Effector CD8-positive, alpha-beta T cell (primary cell): Measurements from ENCODE around the gene PRXL2B.
"Not testable (repeated sequence)": the region's sequence is repeated elsewhere in the genome, so short reads cannot be mapped to it uniquely, and the experiment has no call there.

Experiments used
- DNase-seq: peaks from one replicate; lab custom pipeline; 2025; lab: John Stamatoyannopoulos, UW

The PRXL2B gene

DNA sequence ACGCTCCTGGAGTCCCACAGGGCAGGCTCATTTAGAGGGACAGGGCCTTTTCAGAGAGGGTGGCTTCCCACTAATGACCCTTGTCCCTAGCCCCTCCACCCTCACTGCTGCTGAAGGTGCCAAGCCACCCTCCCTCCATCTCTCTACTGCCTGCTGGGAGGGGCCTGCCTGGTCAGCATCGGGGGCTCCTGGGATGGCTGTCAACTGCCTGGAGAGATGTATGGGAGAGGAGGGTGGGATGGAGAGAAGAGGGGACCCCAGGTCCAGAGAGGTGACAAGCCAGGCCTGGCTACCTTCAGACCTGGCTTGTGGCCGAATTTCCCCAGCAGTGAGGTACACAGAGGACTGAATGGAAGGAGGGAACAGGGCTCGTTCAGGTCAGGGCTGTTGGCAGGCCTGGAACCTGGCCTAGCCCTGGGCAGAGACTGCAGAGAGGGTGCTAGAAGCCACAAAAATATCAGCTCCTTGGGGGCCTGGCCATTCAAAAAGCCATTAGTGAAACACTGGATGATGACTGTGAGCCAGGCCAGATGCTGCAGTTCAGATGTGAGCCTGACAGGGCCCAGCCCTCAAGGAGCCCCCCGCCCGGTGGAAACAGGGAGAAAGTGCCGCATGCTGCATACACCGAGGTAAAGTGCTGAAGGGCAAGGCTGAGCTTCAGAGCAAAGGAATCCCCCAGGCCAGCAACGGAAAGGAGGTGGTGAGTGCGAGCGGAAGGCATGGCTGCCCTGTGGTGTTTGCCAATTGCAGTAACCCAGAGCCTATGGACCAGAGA, 26.2 kb downstream of the PRXL2B start:
- DNase-seq, result no peak

- DNase-seq, result no peak
These were observed 27.6 kb downstream of the PRXL2B start for GRCh38 chr1:2614145-2614544.

GRCh38 chr1:2617971-2618470, 31.4 kb downstream of the PRXL2B start:
- no peak for DNase-seq

GRCh38 chr1:2623571-2624337, 37.2 kb downstream of the PRXL2B start:
- DNase-seq, result no peak

GRCh38 chr1:2624735-2625300, 38.2 kb downstream of the PRXL2B start:
- DNase-seq, result no peak

GRCh38 chr1:2625311-2625710, 38.7 kb downstream of the PRXL2B start:
- DNase-seq, result no peak

DNA sequence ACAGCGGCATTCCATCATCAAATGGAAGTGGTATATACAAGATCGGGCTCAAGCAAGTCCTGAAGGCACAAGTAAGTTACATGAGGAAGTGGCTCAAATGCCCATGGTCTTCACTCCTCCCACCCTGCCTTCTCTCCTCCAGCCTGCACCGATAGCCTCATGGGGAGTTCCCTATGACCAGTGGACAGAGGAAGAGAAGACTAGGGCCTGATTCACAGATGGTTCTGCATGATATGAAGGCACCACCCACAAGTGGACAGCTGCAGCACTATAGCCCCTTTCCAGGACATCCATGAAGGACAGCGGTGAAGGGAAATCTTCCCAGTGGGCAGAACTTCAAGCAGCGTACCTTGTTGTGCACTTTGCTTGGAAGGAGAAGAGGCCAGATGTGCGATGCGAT, 39.2 kb downstream of the PRXL2B start:
- not testable (repeated sequence) for DNase-seq

DNA sequence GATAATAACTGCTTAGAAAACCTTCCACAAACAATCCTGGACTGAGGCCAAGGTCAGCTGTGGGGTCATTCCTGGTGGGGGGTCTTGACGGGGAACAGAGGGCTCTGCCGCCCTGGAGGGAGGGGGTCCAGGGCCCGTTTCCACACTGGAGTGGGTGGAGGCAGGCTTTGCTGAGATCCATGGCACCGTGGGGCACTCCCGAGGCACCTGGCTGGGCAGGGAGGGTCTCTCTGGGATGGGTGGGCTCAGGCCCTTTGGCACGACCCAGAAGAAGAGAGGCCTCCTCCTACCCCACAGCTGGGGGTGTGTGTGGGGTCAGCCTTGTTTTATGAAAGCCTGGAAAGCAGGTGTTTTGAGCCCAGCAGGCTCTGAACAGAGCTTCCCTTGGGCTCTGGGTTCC, 41.2 kb downstream of the PRXL2B start:
- DNase-seq, result no peak

- no peak for DNase-seq
These were observed 41.8 kb downstream of the PRXL2B start for GRCh38 chr1:2628191-2628932.

DNA sequence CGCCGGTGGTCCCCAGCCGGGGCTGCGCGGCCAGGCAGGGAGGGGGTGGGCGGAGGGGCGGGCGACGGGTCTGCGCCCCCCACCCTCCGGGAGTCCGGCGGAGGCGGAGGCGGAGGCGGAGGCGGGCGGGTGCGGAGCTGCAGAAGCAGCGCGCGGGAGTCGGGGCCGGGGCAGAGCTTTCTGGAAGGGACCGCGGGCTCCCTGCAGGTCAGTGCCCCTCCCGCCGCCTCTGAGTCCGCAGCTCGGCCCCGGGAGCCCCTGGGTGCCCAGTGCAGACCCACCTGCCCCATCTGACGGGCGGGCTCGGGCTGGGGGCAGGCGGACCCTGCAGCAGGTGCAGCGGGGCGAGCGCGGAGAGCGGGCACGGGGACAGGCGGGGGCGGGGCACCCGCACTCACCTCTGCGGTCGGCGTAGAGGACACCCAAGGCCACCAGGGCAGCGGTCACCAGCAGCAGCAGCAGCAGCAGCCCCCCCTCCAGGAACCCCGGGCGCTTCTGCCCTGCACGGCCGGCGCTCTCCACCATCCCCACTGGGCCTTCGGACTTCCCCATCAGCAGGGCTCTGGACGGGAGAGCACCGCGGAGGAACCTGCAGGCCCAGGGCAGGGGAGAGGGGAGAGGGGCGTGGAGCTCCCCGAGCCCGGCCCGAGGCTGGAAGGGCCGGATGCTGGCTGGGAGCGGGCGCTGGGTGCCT, 42.5 kb downstream of the PRXL2B start:
- no peak for DNase-seq

DNA sequence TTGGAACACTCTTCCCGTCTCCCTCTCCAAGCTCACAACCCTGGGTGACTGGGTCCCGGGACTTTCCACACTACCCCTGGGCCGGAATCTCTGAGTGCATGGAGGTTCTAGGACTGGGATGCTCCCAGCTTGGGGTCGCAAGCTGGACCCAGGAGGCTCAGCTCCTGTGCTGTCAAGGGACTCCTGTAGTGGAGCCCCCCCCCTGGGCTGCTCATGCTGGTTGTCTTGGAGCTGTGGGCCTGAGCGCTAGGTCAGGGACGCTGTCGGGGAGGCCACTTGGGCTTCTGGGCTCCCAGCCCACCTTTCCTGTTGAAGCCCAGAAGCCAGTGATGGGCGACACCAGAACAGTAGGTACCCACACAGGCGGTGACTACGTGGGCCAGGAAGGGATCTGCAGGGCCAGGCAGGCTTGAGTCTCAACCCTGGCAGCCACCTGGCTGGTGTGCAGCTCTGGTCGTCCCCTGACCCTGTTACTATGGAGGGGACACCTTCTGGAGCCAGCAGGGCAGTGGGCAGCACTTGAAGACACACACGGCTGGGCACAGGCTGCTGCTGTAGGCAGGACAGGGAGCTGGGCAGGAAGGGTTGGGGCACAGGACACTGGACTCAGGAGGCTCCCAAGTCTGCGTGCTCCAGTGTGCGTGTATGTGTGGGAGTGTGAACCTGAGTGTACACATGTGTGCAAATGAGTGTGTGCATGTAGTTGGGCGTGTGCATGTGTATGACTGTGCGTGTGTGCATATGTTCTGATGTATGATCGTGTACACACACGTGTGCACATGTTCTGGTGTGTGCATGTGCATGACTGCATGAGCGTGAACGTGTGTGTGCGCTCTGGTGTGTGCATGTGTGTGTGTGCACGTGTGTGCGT, 43.3 kb downstream of the PRXL2B start:
- DNase-seq, result no peak

DNA sequence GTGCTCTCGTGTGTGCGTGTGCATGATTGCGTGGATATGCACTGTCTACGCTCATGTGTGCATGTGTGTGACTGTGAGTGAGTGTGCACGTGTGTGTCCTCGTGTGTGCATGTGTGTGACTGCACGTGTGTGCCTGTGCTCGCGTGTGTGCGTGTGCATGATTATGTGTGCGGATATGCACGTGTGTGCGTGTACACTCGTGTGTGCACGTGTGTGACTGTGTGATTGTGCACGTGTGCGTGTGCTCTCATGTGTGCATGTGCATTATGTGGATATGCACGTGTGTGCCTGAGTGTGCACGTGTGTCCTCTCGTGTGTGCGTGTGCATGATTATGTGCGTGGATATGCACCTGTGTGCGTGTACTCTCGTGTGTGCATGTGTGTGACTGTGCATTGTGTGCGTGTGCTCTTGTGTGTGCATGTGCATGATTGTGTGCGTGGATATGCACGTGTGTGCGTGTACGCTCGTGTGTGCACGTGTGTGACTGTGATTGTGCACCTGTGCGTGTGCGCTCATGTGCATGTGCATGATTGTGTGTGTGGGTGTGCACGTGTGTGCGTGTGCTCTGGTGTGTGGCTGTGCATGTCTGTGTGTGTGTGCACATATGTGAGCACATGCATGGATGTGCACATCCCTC, 44.0 kb downstream of the PRXL2B start:
- DNase-seq, result no peak

GRCh38 chr1:2631136-2632050, 44.8 kb downstream of the PRXL2B start:
- no peak for DNase-seq

DNA sequence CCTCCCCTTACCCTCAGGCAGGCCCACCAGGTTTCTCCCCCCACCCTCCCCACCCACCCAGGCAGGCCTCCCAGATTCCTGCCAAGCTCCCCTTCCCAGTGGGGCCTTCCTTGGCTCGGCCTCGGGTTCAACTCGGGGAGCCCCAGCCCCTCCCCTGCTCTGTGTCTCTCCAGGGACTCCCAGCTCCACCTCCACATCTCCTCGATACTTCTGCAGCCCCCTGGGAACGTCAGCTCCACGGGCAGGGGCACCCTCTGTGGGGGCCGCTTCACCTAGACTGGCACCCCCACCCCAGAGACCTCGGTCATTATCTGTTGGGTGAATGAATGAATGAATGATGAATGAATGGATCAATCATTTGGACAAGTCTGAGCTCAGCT, 45.5 kb downstream of the PRXL2B start:
- DNase-seq, result no peak

GRCh38 chr1:2632561-2633361, 46.2 kb downstream of the PRXL2B start, which contains the start of gene MMEL1:
TSS of gene MMEL1 (minus strand) at chr1:2633016. CDS start at chr1:2629484, 3,532 bp downstream.
- no peak for DNase-seq

- no peak for DNase-seq
These were observed 46.9 kb downstream of the PRXL2B start for GRCh38 chr1:2633366-2633935.

- DNase-seq, result no peak
These were observed 47.4 kb downstream of the PRXL2B start for GRCh38 chr1:2633936-2634491.
